ENCODE results near the gene PPFIA4.

DNA sequence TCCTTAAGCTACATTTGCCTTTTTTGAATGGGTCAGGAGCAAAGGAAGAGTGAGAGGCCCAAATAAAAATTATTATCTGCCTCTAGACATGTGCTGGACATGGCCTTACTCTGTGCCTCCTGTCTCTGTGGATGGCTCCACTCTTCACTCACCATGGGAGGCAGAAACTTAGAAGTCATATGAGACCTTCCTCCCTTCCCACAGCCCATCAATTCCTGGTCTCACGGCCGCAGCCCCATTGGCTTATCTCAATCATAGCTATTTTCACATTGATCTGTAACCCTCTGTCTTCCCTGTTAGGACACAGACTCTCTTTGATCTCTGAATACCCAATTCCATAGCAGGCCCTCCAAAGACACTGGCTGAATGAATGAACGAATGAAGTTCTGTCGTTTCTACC lies 87.0 kb downstream of the PPFIA4 start:
- TF ChIP-seq POLR2A (IDR thresholded peaks at IDR 0.05) (no peak), POLR2AphosphoS5 (IDR thresholded peaks at IDR 0.05) (no peak)
- TF ChIP-seq, protein P1, sequence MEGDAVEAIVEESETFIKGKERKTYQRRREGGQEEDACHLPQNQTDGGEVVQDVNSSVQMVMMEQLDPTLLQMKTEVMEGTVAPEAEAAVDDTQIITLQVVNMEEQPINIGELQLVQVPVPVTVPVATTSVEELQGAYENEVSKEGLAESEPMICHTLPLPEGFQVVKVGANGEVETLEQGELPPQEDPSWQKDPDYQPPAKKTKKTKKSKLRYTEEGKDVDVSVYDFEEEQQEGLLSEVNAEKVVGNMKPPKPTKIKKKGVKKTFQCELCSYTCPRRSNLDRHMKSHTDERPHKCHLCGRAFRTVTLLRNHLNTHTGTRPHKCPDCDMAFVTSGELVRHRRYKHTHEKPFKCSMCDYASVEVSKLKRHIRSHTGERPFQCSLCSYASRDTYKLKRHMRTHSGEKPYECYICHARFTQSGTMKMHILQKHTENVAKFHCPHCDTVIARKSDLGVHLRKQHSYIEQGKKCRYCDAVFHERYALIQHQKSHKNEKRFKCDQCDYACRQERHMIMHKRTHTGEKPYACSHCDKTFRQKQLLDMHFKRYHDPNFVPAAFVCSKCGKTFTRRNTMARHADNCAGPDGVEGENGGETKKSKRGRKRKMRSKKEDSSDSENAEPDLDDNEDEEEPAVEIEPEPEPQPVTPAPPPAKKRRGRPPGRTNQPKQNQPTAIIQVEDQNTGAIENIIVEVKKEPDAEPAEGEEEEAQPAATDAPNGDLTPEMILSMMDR (IDR thresholded peaks at IDR 0.05 in 8 of 11, conservative IDR thresholded peaks at IDR 0.05 in 3 of 11), result no peak

Measured in spleen (tissue), 7 donors.